Measurements from ENCODE around the gene ESPN. TPM values are rescaled to one million over a fixed set of nuclear protein-coding genes. Genes with fewer than 3 reads are reported as not detected.

The ESPN gene
- total and polyA plus RNA-seq, 10 of the 15 experiments (the other 5 are each of a cell fraction or from before 2014, with no cell fraction given): 0.18 to 0.71 (median 0.59) TPM; not detected in 7

- no peaks in the 10 kb centered on the region for H4K20me1 ChIP-seq (ENCODE audit: control insufficient read depth, insufficient read depth)
- ATAC-seq (peak; percentile 30), DNase-seq (ENCODE audit: low read depth, low spot score) (no peak), FAIRE-seq (no peak)
- H3K9ac ChIP-seq (ENCODE audit: control insufficient read depth, insufficient read depth, low read length): no peak overlapping the region
- no peaks in the 10 kb centered on the region for H3K36me3 ChIP-seq (ENCODE audit: control insufficient read depth in 2 of 2, insufficient read depth in 2 of 2, low read length in 1 of 2)
- H3K27ac ChIP-seq (ENCODE audit: control insufficient read depth, insufficient read depth): no peak overlapping the region
- intact Hi-C loops (cut with micrococcal nuclease; ENCODE audit: unreplicated experiment) (no loop called here), in situ Hi-C loops (cut with MboI) (no loop called here)
- H3K9me3 ChIP-seq (replicated peaks; ENCODE audit: control insufficient read depth, insufficient read depth, low read length): no peaks in the 10 kb centered on the region
- 15% methylated on average over 39 of the region's 68 CpGs for WGBS (ENCODE audit: insufficient coverage, insufficient replicate concordance, low lambda C conversion rate, missing lambda C conversion rate)
- BruUV-seq (replicated peaks): no TSS peak
- ChIA-PET RAD21 (ENCODE audit: unreplicated experiment) (no interaction called here), CTCF (interaction anchor here (1.3 to 1.6 kb wide), 3 partner anchors 10 to 100 kb away, joined by 3 to 5 read pairs (median 5); no protein-coding TSS in a partner anchor), POLR2A (no interaction called here), SMC1A (ENCODE audit: uncharacterized antibody, unreplicated experiment) (no interaction called here)
- H3K4me3 ChIP-seq: no peak overlapping the region
- no peaks in the 10 kb centered on the region; the same call in 1 of the 2 replicates for H3K4me1 ChIP-seq (ENCODE audit: control insufficient read depth, insufficient read depth, low read length)
- peaks cover 5 to 6% of the 10 kb centered on the region in 2 experiments; a peak in 3 of 4 replicates for H3K27me3 ChIP-seq (replicated peaks in 1 of 2; ENCODE audit: control insufficient read depth in 2 of 2, insufficient read depth in 2 of 2, low read length in 1 of 2)
- H3K4me2 ChIP-seq (ENCODE audit: control insufficient read depth, insufficient read depth): peak overlapping the region; percentile 55
- no peak overlapping the region for H2AFZ ChIP-seq (ENCODE audit: control insufficient read depth, low read depth, low read length)
- no peak for TF ChIP-seq SIN3A (IDR thresholded peaks at IDR 0.05; ENCODE audit: low read depth, low read length)
- peak; percentile 24 for TF ChIP-seq SUZ12 (IDR thresholded peaks at IDR 0.05; ENCODE audit: unreplicated experiment)
- H3K79me2 ChIP-seq (ENCODE audit: control insufficient read depth, insufficient read depth, low read length): no peaks in the 10 kb centered on the region
Measured at GRCh38 chr1:6447818-6448748, 23.5 kb downstream of the ESPN start.

- Histone ChIP-seq H3K9ac (ENCODE audit: control insufficient read depth, insufficient read depth, low read length) (no peak overlapping the region), H3K4me2 (ENCODE audit: control insufficient read depth, insufficient read depth) (no peak overlapping the region), H3K4me1 (ENCODE audit: control insufficient read depth, insufficient read depth, low read length) (no peaks in the 10 kb centered on the region; the same call in 1 of the 2 replicates), H3K27me3 (replicated peaks in 1 of 2; ENCODE audit: control insufficient read depth in 2 of 2, insufficient read depth in 2 of 2, low read length in 1 of 2) (peaks cover 5 to 6% of the 10 kb centered on the region in 2 experiments; a peak in 3 of 4 replicates), H3K79me2 (ENCODE audit: control insufficient read depth, insufficient read depth, low read length) (no peaks in the 10 kb centered on the region), H3K4me3 (no peak overlapping the region), H3K27ac (ENCODE audit: control insufficient read depth, insufficient read depth) (no peak overlapping the region), H4K20me1 (ENCODE audit: control insufficient read depth, insufficient read depth) (no peaks in the 10 kb centered on the region), H2AFZ (ENCODE audit: control insufficient read depth, low read depth, low read length) (no peak overlapping the region), H3K9me3 (replicated peaks; ENCODE audit: control insufficient read depth, insufficient read depth, low read length) (no peaks in the 10 kb centered on the region), H3K36me3 (ENCODE audit: control insufficient read depth in 2 of 2, insufficient read depth in 2 of 2, low read length in 1 of 2) (no peaks in the 10 kb centered on the region)
- POLR2A ChIA-PET: no interaction called here
- ATAC-seq (peak; percentile 35), DNase-seq (ENCODE audit: low read depth, low spot score) (no peak), FAIRE-seq (no peak)
- BruUV-seq (replicated peaks): no TSS peak
- CTCF ChIA-PET: interaction anchor here (1.6 to 1.7 kb wide), 2 partner anchors 10 to 101 kb away, joined by 5 to 7 read pairs; no protein-coding TSS in a partner anchor
- RAD21 ChIA-PET (ENCODE audit: unreplicated experiment): interaction anchor here (0.8 kb wide), 1 partner anchor 15 kb away, joined by 3 read pairs; no protein-coding TSS in a partner anchor
- in situ Hi-C loops (cut with MboI) (no loop called here), intact Hi-C loops (cut with micrococcal nuclease; ENCODE audit: unreplicated experiment) (no loop called here)
- WGBS (ENCODE audit: insufficient coverage, insufficient replicate concordance, low lambda C conversion rate, missing lambda C conversion rate): 5% methylated on average over 40 of the region's 66 CpGs
- TF ChIP-seq CHD4 (IDR thresholded peaks at IDR 0.05): no peak
- TF ChIP-seq CHD1 (IDR thresholded peaks at IDR 0.05; ENCODE audit: low read depth, low read length): no peak
- SMC1A ChIA-PET (ENCODE audit: uncharacterized antibody, unreplicated experiment): no interaction called here
Measured at GRCh38 chr1:6448749-6449631, 24.4 kb downstream of the ESPN start.

All from GM12878 (cell line).